SU-DHL-6 (cell line): ENCODE data around the gene ABCB8.

Source experiments
- EZH2phosphoT487 ChIP-seq: fragments of 200-600 bp; sonication (generic), shearing (Covaris generic); conservative IDR thresholded peaks from 2 replicates; pipeline ENCODE4 v1.6.1; 2018; ENCODE audit warnings: mild to moderate bottlenecking, antibody characterized with exemption, low read length, moderate library complexity, mixed read lengths
- TF ChIP-seq, protein P1 (sequence below): fragments of 200-600 bp; sonication (generic); IDR thresholded peaks from one replicate; pipeline ENCODE4 v1.5.1; 2017; ENCODE audit warnings: antibody characterized with exemption, mild to moderate bottlenecking, low read length, moderate library complexity; ENCODE audit not compliant: insufficient read depth, poor library complexity, severe bottlenecking

DNA sequence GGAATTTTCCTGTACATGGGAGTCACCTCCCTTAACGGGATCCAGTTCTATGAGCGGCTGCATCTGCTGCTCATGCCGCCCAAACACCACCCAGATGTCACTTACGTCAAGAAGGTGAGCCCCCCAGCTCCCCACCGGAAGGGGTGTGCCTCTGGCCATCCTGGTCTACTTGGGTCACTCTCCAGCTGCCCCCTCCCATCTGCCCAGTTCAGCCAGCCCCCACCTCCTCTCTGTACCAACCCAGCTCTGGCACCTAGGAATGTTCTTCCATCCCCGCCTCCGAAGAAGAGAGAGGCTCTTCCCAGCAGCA, 47.4 kb downstream of the ABCB8 start:
- TF ChIP-seq, protein P1, sequence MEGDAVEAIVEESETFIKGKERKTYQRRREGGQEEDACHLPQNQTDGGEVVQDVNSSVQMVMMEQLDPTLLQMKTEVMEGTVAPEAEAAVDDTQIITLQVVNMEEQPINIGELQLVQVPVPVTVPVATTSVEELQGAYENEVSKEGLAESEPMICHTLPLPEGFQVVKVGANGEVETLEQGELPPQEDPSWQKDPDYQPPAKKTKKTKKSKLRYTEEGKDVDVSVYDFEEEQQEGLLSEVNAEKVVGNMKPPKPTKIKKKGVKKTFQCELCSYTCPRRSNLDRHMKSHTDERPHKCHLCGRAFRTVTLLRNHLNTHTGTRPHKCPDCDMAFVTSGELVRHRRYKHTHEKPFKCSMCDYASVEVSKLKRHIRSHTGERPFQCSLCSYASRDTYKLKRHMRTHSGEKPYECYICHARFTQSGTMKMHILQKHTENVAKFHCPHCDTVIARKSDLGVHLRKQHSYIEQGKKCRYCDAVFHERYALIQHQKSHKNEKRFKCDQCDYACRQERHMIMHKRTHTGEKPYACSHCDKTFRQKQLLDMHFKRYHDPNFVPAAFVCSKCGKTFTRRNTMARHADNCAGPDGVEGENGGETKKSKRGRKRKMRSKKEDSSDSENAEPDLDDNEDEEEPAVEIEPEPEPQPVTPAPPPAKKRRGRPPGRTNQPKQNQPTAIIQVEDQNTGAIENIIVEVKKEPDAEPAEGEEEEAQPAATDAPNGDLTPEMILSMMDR = no peak
- no peak for TF ChIP-seq EZH2phosphoT487
